GM21723 (cell line): ENCODE data around the gene RMRP.
"Not testable (repeated sequence)": the region's sequence is repeated elsewhere in the genome, so short reads cannot be mapped to it uniquely, and the experiment has no call there.

Source experiments
- ATAC-seq: cut with Tn5 transposase; IDR thresholded peaks from one replicate; pipeline ENCODE4 v1.9.1; 2021; ENCODE audit warnings: mild to moderate bottlenecking, moderate library complexity; ENCODE audit not compliant: unreplicated experiment

Gene RMRP

GRCh38 chr9:35616681-35617459 is 40.9 kb downstream of the RMRP start:
- no peak for ATAC-seq

- no peak for ATAC-seq
Measured at GRCh38 chr9:35615981-35616680, 41.7 kb downstream of the RMRP start.

- ATAC-seq = no peak
Measured at GRCh38 chr9:35612843-35613242, 45.0 kb downstream of the RMRP start.

GRCh38 chr9:35612066-35612465 is 45.8 kb downstream of the RMRP start:
- ATAC-seq = not testable (repeated sequence)

- ATAC-seq = peak; percentile 59
Measured at GRCh38 chr9:35611230-35611797, 46.5 kb downstream of the RMRP start.

GRCh38 chr9:35609820-35610163 is 48.0 kb downstream of the RMRP start:
- ATAC-seq = no peak

- no peak for ATAC-seq
Measured at GRCh38 chr9:35609001-35609819, 48.6 kb downstream of the RMRP start.

- no peak for ATAC-seq
Measured at GRCh38 chr9:35608221-35608620, 49.6 kb downstream of the RMRP start.
